SK-N-MC (cell line): ENCODE results near the gene HAGH.

ENCODE experiments used
- EZH2 ChIP-seq: fragments of 200-600 bp; sonication (generic); IDR thresholded peaks from one replicate; pipeline ENCODE4 v1.6.1; 2017; ENCODE audit warnings: antibody characterized with exemption
- FOXP2 ChIP-seq: optimal IDR thresholded peaks from 2 replicates; pipeline ENCODE3; 2011; ENCODE audit warnings: mild to moderate bottlenecking, moderate library complexity; ENCODE audit not compliant: insufficient read depth; ENCODE audit errors: extremely low read length, control extremely low read depth
- POLR2AphosphoS5 ChIP-seq: IDR thresholded peaks from 2 replicates; pipeline ENCODE4 v1.6.1; 2012; ENCODE audit warnings: mild to moderate bottlenecking, low read depth, low read length, borderline replicate concordance

GRCh38 chr16:1865902-1866690, 39.5 kb upstream of the HAGH start:
- TF ChIP-seq POLR2AphosphoS5 (no peak), EZH2 (no peak), FOXP2 (no peak)
